Panc1 (cell line): ENCODE data around the gene PAX7. TPM values are rescaled to one million over a fixed set of nuclear protein-coding genes. Genes with fewer than 3 reads are reported as not detected.

Experiments
- ATAC-seq: fragments of 200-7000 bp; cut with Tn5 transposase; 2 replicates; pipeline ENCODE4 v1.9.1; 2020; ENCODE audit warnings: mild to moderate bottlenecking, moderate library complexity
- BruUV-seq: library from RNA; stranded (reverse); fragments of 400-500 nt; replicated peaks from 2 replicates; lab custom pipeline; 2021; lab: Mats Ljungman, UMichigan
- CTCF ChIA-PET: fragments of 300-600 bp; sonication (Branson Sonifier 250); formaldehyde crosslinking; loops from one replicate; lab custom pipeline; 2022; ENCODE audit warnings: antibody characterized with exemption; lab: Charles Lee
- POLR2A ChIA-PET: fragments of 300-600 bp; sonication (Branson Sonifier 250); formaldehyde crosslinking; loops from one replicate; lab custom pipeline; 2022; ENCODE audit warnings: antibody characterized with exemption; lab: Charles Lee
- DNase-seq: peaks from one replicate; pipeline ENCODE4 v3.0.0-alpha.2; 2010; ENCODE audit warnings: low read depth, low spot score
- H3K27ac ChIP-seq: 2 replicates; pipeline ENCODE4 v1.5.1; 2011; ENCODE audit warnings: mild to moderate bottlenecking, low read length, inconsistent platforms
- H3K27me3 ChIP-seq: fragments of 200-500 bp; sonication (Bioruptor generic); 2 replicates; pipeline ENCODE4 v1.6.0; 2014; ENCODE audit warnings: low read length, inconsistent platforms; ENCODE audit not compliant: control insufficient read depth, insufficient read depth
- H3K36me3 ChIP-seq: fragments of 200-500 bp; sonication (Bioruptor generic); 2 replicates; pipeline ENCODE4 v1.5.1; 2014; ENCODE audit warnings: inconsistent platforms, mild to moderate bottlenecking, low read length, moderate library complexity; ENCODE audit not compliant: control insufficient read depth, insufficient read depth
- H3K4me1 ChIP-seq: 2 replicates; pipeline ENCODE4 v1.5.1; 2011; ENCODE audit warnings: inconsistent platforms, mild to moderate bottlenecking, low read length, moderate library complexity; ENCODE audit not compliant: control insufficient read depth, insufficient read depth
- H3K4me3 ChIP-seq, 2 experiments: 2 replicates each; pipeline ENCODE4 v1.5.1; 2011 to 2012; ENCODE audit warnings: low read depth in 2 of 2, low read length in 2 of 2, mild to moderate bottlenecking in 2 of 2, inconsistent platforms in 1 of 2, moderate library complexity in 1 of 2
- H3K9me3 ChIP-seq: fragments of 200-500 bp; sonication (Bioruptor generic); 2 replicates; pipeline ENCODE4 v1.5.1; 2014; ENCODE audit warnings: low read depth, mild to moderate bottlenecking, inconsistent platforms, low read length, moderate library complexity; ENCODE audit not compliant: control insufficient read depth, insufficient read depth
- CTCF ChIP-seq: fragments of 450-650 bp; IDR thresholded peaks from 2 replicates; pipeline ENCODE4 v1.5.1; 2017; ENCODE audit warnings: mild to moderate bottlenecking
- POLR2AphosphoS5 ChIP-seq: IDR thresholded peaks from 2 replicates; pipeline ENCODE4 v1.6.1; 2012; ENCODE audit warnings: mild to moderate bottlenecking, low read depth, low read length, moderate library complexity
- SIN3A ChIP-seq: IDR thresholded peaks from 2 replicates; pipeline ENCODE4 v1.6.1; 2012; ENCODE audit warnings: low read depth, mild to moderate bottlenecking, low read length, moderate library complexity, borderline replicate concordance; ENCODE audit not compliant: insufficient read depth
- TCF7L2 ChIP-seq: IDR thresholded peaks from 2 replicates; pipeline ENCODE4 v1.6.1; 2011; ENCODE audit warnings: mild to moderate bottlenecking, low read depth, low read length, inconsistent platforms
- in situ Hi-C: cut with HindIII; loops from 2 replicates; pipeline ENCODE4 v1.10.0; 2016; ENCODE audit warnings: low sequenced_read_pairs, low pct_unique_long_range_greater_than_20kb
- intact Hi-C: fragments of 100-400 bp; cut with micrococcal nuclease; formaldehyde crosslinking; loops from one replicate; pipeline ENCODE4 v1.10.0; 2022; ENCODE audit not compliant: unreplicated experiment
- total RNA-seq: library from RNA; stranded (reverse); gene quantifications from one replicate; pipeline ENCODE4 v1.2.1, GENCODE V29; 2021; ENCODE audit not compliant: unreplicated experiment
- TF ChIP-seq, protein P1 (sequence below), 2 experiments: IDR thresholded peaks; 2 replicates each; pipeline ENCODE4 v1.6.1; 2011 to 2012; ENCODE audit warnings: low read depth in 2 of 2, control low read depth in 1 of 2, low read length in 1 of 2, mild to moderate bottlenecking in 1 of 2, moderate library complexity in 1 of 2; ENCODE audit not compliant: insufficient read depth in 1 of 2

The PAX7 gene
- total RNA-seq, 1 experiment from 2014 or later = not detected

DNA sequence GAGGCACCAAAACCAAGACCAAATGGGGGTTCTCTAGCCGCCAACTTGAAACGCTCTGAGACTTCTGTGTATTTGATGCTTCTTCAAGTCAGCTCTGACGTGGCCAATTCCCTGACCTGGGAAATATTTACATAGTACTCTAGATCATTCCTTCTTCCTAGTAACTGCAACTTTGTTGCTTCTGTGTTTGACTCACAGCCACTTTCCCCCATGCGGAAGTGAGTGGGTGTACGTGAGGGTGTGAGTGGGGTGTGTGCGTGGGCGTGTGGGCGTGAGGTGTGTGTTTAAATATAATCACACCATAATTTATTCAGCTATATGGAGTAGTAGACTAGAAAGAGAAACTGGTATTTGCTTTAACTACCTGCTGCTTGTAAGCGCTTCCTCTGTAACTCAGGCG, 117.8 kb downstream of the PAX7 start:
- Histone ChIP-seq H3K27ac (no peak overlapping the region), H3K36me3 (no peaks in the 10 kb centered on the region), H3K4me1 (no peaks in the 10 kb centered on the region), H3K4me3 (no peak overlapping the region), H3K9me3 (no peaks in the 10 kb centered on the region), H3K27me3 (peaks cover 23% of the 10 kb centered on the region)
- no peak for ATAC-seq
- in situ Hi-C loops (no loop called here), intact Hi-C loops (no loop called here)
- no peak for DNase-seq
- no TSS peak for BruUV-seq
- TF ChIP-seq, protein P1, sequence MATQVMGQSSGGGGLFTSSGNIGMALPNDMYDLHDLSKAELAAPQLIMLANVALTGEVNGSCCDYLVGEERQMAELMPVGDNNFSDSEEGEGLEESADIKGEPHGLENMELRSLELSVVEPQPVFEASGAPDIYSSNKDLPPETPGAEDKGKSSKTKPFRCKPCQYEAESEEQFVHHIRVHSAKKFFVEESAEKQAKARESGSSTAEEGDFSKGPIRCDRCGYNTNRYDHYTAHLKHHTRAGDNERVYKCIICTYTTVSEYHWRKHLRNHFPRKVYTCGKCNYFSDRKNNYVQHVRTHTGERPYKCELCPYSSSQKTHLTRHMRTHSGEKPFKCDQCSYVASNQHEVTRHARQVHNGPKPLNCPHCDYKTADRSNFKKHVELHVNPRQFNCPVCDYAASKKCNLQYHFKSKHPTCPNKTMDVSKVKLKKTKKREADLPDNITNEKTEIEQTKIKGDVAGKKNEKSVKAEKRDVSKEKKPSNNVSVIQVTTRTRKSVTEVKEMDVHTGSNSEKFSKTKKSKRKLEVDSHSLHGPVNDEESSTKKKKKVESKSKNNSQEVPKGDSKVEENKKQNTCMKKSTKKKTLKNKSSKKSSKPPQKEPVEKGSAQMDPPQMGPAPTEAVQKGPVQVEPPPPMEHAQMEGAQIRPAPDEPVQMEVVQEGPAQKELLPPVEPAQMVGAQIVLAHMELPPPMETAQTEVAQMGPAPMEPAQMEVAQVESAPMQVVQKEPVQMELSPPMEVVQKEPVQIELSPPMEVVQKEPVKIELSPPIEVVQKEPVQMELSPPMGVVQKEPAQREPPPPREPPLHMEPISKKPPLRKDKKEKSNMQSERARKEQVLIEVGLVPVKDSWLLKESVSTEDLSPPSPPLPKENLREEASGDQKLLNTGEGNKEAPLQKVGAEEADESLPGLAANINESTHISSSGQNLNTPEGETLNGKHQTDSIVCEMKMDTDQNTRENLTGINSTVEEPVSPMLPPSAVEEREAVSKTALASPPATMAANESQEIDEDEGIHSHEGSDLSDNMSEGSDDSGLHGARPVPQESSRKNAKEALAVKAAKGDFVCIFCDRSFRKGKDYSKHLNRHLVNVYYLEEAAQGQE (IDR thresholded peaks at IDR 0.05; ENCODE audit: insufficient read depth in 1 of 2, low read depth in 2 of 2, low read length in 1 of 2) = no peak
- TF ChIP-seq TCF7L2 (no peak), SIN3A (no peak), CTCF (no peak), POLR2AphosphoS5 (no peak)
- CTCF ChIA-PET = no interaction called here
- POLR2A ChIA-PET = no interaction called here

DNA sequence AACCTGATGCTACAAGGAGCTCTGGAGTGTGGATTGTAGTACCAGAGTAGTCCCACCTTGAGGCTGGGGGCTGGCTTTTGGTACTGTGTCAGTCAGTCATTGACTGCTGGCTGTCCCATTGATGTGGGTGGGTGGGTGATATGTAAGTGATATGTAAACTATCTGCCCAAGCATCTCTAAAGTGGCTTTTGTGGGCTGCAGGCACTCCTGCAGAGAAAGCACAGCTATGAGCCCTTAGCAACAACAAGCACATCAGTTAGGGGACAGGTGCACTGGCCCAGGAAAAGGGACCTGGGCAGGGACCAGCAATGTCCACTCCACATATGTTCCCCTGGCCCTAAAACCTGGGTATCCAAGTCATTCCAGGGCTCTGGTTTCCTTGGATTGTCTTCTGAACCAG, 118.9 kb downstream of the PAX7 start:
- no TSS peak for BruUV-seq
- in situ Hi-C loops (no loop called here), intact Hi-C loops (no loop called here)
- H3K27ac ChIP-seq = no peak overlapping the region
- peaks cover 33% of the 10 kb centered on the region for H3K27me3 ChIP-seq
- no peaks in the 10 kb centered on the region for H3K36me3 ChIP-seq
- DNase-seq (no peak), ATAC-seq (no peak)
- TF ChIP-seq POLR2AphosphoS5 (no peak), SIN3A (no peak), CTCF (no peak), TCF7L2 (no peak)
- TF ChIP-seq, protein P1 (IDR thresholded peaks at IDR 0.05; ENCODE audit: insufficient read depth in 1 of 2, low read depth in 2 of 2, low read length in 1 of 2) = no peak
- POLR2A ChIA-PET = no interaction called here
- H3K9me3 ChIP-seq = no peaks in the 10 kb centered on the region
- H3K4me1 ChIP-seq = no peaks in the 10 kb centered on the region
- CTCF ChIA-PET = no interaction called here
- no peak overlapping the region for H3K4me3 ChIP-seq
